A673 (cell line): ENCODE measurements around the gene TEX38. TPM values are rescaled to one million over a fixed set of nuclear protein-coding genes. Genes with fewer than 3 reads are reported as not detected.

Source experiments
- BruUV-seq: library from RNA; stranded (reverse); fragments of 400-500 nt; replicated peaks from 2 replicates; lab custom pipeline; 2021; lab: Mats Ljungman, UMichigan
- CTCF ChIA-PET: fragments of 300-600 bp; sonication (Branson Sonifier 250); formaldehyde crosslinking; loops from one replicate; lab custom pipeline; 2022; ENCODE audit warnings: antibody characterized with exemption; lab: Charles Lee
- POLR2A ChIA-PET: fragments of 300-600 bp; sonication (Branson Sonifier 250); formaldehyde crosslinking; loops from one replicate; lab custom pipeline; 2022; ENCODE audit warnings: antibody characterized with exemption; ENCODE audit not compliant: low non-redundant PET; lab: Charles Lee
- DNase-seq: peaks from one replicate; pipeline ENCODE4 v3.0.0-alpha.2; 2015; ENCODE audit warnings: low spot score
- H3K27ac ChIP-seq: fragments of 200-600 bp; sonication (generic); 2 replicates; pipeline ENCODE4 v1.5.1; 2016; ENCODE audit warnings: mixed run types, low read depth, mild to moderate bottlenecking, mixed read lengths, antibody characterized with exemption, low read length; ENCODE audit not compliant: poor library complexity, severe bottlenecking
- H3K27me3 ChIP-seq: fragments of 200-600 bp; sonication (generic); replicated peaks from 2 replicates; pipeline ENCODE4 v1.6.1; 2017; ENCODE audit warnings: mixed run types, low read depth, mild to moderate bottlenecking, mixed read lengths, antibody characterized with exemption, low read length; ENCODE audit not compliant: insufficient read depth, poor library complexity
- H3K36me3 ChIP-seq: fragments of 200-600 bp; sonication (generic); 2 replicates; pipeline ENCODE4 v1.6.1; 2016; ENCODE audit warnings: mixed run types, mild to moderate bottlenecking, mixed read lengths, antibody characterized with exemption, low read length; ENCODE audit not compliant: insufficient read depth, poor library complexity, severe bottlenecking
- H3K4me1 ChIP-seq: fragments of 200-600 bp; sonication (generic); 2 replicates; pipeline ENCODE4 v1.6.1; 2017; ENCODE audit warnings: mixed run types, mild to moderate bottlenecking, mixed read lengths, antibody characterized with exemption, low read length; ENCODE audit not compliant: insufficient read depth, poor library complexity, severe bottlenecking
- H3K4me3 ChIP-seq: fragments of 200-600 bp; sonication (generic); 2 replicates; pipeline ENCODE4 v1.5.1; 2016; ENCODE audit warnings: low read depth, mixed run types, mild to moderate bottlenecking, mixed read lengths, low read length; ENCODE audit not compliant: poor library complexity, severe bottlenecking
- H3K9me3 ChIP-seq: fragments of 200-600 bp; sonication (generic); 2 replicates; pipeline ENCODE4 v1.6.1; 2016; ENCODE audit warnings: mixed run types, low read depth, mild to moderate bottlenecking, mixed read lengths, antibody characterized with exemption, low read length; ENCODE audit not compliant: poor library complexity, severe bottlenecking
- EZH2 ChIP-seq: fragments of 200-600 bp; sonication (generic); IDR thresholded peaks from 2 replicates; pipeline ENCODE4 v1.6.1; 2017; ENCODE audit warnings: borderline replicate concordance, low read depth, mild to moderate bottlenecking, mixed read lengths, antibody characterized with exemption, low read length; ENCODE audit not compliant: poor library complexity, severe bottlenecking
- intact Hi-C: fragments of 100-400 bp; cut with micrococcal nuclease; formaldehyde crosslinking; loops from one replicate; pipeline ENCODE4 v1.10.0; 2022; ENCODE audit not compliant: unreplicated experiment
- total RNA-seq: library from RNA; stranded (reverse); gene quantifications from 2 replicates; pipeline ENCODE4 v1.2.3, GENCODE V29; 2021
- TF ChIP-seq, protein P1 (sequence below): fragments of 300-800, 200-600 bp; sonication (generic); conservative IDR thresholded peaks from 2 replicates; pipeline ENCODE4 v1.5.1; 2017; ENCODE audit warnings: low read depth, mild to moderate bottlenecking, antibody characterized with exemption, low read length, moderate library complexity, mixed read lengths

The TEX38 gene
- total RNA-seq, 1 experiment from 2014 or later, result not detected

DNA sequence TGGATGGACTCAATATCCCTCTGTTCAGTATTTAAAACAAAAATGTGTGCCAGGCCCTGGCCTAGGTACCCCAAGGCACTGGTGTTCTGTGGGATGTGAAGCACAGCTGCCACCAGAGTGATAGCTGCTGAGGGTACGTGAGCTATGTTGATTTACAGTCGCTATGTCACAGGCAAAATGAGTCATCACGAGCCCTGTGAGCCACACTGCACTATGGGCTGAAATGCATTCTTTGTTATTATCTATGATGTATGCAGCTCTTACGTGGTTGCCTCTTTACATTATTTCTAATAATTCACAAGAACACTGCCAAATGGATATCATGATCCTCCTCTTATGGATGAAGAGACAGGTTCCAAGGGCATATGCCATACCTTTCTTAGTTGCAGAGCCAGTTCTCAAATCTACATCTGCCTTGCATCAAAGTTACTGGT, 2.1 kb downstream of the TEX38 start:
- Histone ChIP-seq H3K27ac (no peak overlapping the region), H3K4me3 (no peak overlapping the region), H3K4me1 (no peaks in the 10 kb centered on the region), H3K27me3 (no peaks in the 10 kb centered on the region), H3K9me3 (no peaks in the 10 kb centered on the region), H3K36me3 (peaks cover 17% of the 10 kb centered on the region)
- intact Hi-C loops, result no loop called here
- no peak for DNase-seq
- POLR2A ChIA-PET, result no interaction called here
- BruUV-seq, result no TSS peak
- CTCF ChIA-PET, result no interaction called here
- no peak for TF ChIP-seq EZH2
- TF ChIP-seq, protein P1, sequence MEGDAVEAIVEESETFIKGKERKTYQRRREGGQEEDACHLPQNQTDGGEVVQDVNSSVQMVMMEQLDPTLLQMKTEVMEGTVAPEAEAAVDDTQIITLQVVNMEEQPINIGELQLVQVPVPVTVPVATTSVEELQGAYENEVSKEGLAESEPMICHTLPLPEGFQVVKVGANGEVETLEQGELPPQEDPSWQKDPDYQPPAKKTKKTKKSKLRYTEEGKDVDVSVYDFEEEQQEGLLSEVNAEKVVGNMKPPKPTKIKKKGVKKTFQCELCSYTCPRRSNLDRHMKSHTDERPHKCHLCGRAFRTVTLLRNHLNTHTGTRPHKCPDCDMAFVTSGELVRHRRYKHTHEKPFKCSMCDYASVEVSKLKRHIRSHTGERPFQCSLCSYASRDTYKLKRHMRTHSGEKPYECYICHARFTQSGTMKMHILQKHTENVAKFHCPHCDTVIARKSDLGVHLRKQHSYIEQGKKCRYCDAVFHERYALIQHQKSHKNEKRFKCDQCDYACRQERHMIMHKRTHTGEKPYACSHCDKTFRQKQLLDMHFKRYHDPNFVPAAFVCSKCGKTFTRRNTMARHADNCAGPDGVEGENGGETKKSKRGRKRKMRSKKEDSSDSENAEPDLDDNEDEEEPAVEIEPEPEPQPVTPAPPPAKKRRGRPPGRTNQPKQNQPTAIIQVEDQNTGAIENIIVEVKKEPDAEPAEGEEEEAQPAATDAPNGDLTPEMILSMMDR, result no peak

DNA sequence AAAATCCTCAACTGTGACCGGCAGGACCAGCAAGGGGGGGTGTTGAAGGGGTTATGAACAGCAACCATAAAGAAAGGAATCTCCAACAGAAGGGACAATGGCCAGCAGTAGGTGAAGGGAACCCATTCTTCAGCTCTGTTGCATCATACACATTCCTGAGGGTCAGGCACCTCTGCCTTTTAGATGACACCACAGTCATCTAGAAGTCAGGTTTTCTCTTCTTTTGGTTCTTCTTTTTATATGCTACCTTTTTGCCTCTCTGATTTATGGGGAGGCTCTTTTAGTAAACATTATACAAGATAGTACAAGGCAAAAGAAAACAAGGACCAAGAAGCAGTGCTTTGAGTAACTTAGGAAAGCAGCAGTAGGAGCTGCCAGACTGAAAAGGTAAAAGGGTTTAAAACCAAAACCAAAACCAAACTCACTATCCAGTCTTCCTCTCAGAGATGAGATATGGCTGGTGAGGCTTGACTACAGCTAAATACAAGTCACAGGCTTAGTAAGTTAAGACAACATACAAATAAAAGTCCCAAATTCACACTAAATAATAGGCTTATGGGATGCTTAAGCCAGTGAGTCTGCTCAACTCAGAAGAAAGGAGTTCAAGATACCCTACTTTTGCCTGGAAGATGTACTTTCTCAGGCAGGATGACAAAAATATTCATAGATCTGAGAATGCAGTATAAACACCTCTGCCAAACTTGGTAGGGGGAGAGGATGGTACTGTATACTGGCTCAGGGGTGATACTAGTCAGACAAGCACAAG, 4.1 kb downstream of the TEX38 start:
- no TSS peak for BruUV-seq
- peaks cover 28% of the 10 kb centered on the region for H3K36me3 ChIP-seq
- no peaks in the 10 kb centered on the region for H3K9me3 ChIP-seq
- H3K4me3 ChIP-seq, result no peak overlapping the region
- intact Hi-C loops, result no loop called here
- no peak for TF ChIP-seq EZH2
- TF ChIP-seq, protein P1, result no peak
- POLR2A ChIA-PET, result no interaction called here
- no peaks in the 10 kb centered on the region for H3K4me1 ChIP-seq
- no peak overlapping the region for H3K27ac ChIP-seq
- no peaks in the 10 kb centered on the region for H3K27me3 ChIP-seq
- no peak for DNase-seq
- CTCF ChIA-PET, result no interaction called here

GRCh38 chr1:46676531-46676930, 4.9 kb downstream of the TEX38 start:
- Histone ChIP-seq H3K27ac (no peak overlapping the region), H3K9me3 (no peaks in the 10 kb centered on the region), H3K4me1 (no peaks in the 10 kb centered on the region), H3K27me3 (no peaks in the 10 kb centered on the region), H3K4me3 (no peak overlapping the region), H3K36me3 (peaks cover 36% of the 10 kb centered on the region)
- CTCF ChIA-PET, result no interaction called here
- TF ChIP-seq, protein P1, result no peak
- TF ChIP-seq EZH2, result no peak
- DNase-seq, result no peak
- no TSS peak for BruUV-seq
- POLR2A ChIA-PET, result no interaction called here
- intact Hi-C loops, result no loop called here
